Upper lobe of right lung (tissue), 1 donor: ENCODE measurements around the gene CDH23. TPM values are rescaled to one million over a fixed set of nuclear protein-coding genes. Genes with fewer than 3 reads are reported as not detected.

Source experiments
- ATAC-seq: fragments of 200-7000 bp; cut with Tn5 transposase; one replicate; pipeline ENCODE4 v1.9.1; 2020; ENCODE audit warnings: mild to moderate bottlenecking, moderate library complexity
- DNase-seq: peaks from one replicate; pipeline ENCODE4 v3.0.0-alpha.2; 2020
- H3K27ac ChIP-seq: fragments of 200-600 bp; one replicate; pipeline ENCODE4 v1.8.0; 2022
- H3K27me3 ChIP-seq: fragments of 200-600 bp; one replicate; pipeline ENCODE4 v1.8.0; 2022; ENCODE audit warnings: mild to moderate bottlenecking
- H3K36me3 ChIP-seq: fragments of 200-600 bp; one replicate; pipeline ENCODE4 v1.8.0; 2022
- H3K4me1 ChIP-seq: fragments of 200-600 bp; one replicate; pipeline ENCODE4 v1.8.0; 2022
- H3K4me3 ChIP-seq: fragments of 200-600 bp; one replicate; pipeline ENCODE4 v1.8.0; 2022; ENCODE audit warnings: mild to moderate bottlenecking
- H3K9me3 ChIP-seq: fragments of 200-600 bp; one replicate; pipeline ENCODE4 v1.8.0; 2022
- intact Hi-C: fragments of 100-400 bp; cut with DNase I; formaldehyde crosslinking; loops from one replicate; pipeline ENCODE4 v1.11.0; 2022
- total RNA-seq: library from RNA; stranded (reverse); fragmentation: NEBNext Ultra II Directional; extraction: Animal tissue kit (Norgen Biotek cat#: 25700); gene quantifications from one replicate; pipeline ENCODE4 v1.2.1, GENCODE V29; 2021
- TF ChIP-seq, protein P1 (sequence below): fragments of 200-600 bp; IDR thresholded peaks from one replicate; pipeline ENCODE4 v1.8.0; 2022; ENCODE audit warnings: antibody characterized with exemption
- donor health status: DM: no; HTN: yes; CAD: no; lungs with severe emphysema.

Gene CDH23
- total RNA-seq, 1 donor from 2014 or later = 10.9 TPM

DNA sequence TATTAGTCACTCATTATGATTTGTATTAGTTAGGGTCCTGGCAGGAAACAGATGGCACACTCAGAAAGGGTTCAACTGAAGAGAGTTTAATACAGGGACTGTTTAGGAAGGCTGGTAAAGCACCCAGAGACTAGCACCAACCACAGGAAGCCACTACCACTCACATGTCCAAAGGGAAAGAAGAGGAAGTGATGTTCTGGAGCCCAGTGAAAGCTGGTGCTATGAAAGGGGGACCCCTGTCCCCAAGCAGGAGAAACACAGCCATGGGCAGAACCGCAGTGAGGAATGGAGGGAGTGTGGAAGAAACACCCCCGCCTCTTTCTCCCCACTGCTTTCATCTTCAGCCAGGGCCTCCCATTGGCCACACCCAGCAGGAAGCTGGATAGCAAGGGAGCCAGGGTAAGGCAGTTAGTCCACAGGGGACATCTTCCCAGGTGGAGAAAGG is 379.8 kb downstream of the CDH23 start:
- ATAC-seq (no peak), DNase-seq (no peak)
- intact Hi-C loops = no loop called here
- peaks cover 43% of the 10 kb centered on the region for H3K4me1 ChIP-seq
- H3K27me3 ChIP-seq = no peaks in the 10 kb centered on the region
- H3K27ac ChIP-seq = no peak overlapping the region
- H3K36me3 ChIP-seq = no peaks in the 10 kb centered on the region
- TF ChIP-seq, protein P1, sequence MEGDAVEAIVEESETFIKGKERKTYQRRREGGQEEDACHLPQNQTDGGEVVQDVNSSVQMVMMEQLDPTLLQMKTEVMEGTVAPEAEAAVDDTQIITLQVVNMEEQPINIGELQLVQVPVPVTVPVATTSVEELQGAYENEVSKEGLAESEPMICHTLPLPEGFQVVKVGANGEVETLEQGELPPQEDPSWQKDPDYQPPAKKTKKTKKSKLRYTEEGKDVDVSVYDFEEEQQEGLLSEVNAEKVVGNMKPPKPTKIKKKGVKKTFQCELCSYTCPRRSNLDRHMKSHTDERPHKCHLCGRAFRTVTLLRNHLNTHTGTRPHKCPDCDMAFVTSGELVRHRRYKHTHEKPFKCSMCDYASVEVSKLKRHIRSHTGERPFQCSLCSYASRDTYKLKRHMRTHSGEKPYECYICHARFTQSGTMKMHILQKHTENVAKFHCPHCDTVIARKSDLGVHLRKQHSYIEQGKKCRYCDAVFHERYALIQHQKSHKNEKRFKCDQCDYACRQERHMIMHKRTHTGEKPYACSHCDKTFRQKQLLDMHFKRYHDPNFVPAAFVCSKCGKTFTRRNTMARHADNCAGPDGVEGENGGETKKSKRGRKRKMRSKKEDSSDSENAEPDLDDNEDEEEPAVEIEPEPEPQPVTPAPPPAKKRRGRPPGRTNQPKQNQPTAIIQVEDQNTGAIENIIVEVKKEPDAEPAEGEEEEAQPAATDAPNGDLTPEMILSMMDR = no peak
- H3K4me3 ChIP-seq = no peak overlapping the region
- H3K9me3 ChIP-seq = no peaks in the 10 kb centered on the region

DNA sequence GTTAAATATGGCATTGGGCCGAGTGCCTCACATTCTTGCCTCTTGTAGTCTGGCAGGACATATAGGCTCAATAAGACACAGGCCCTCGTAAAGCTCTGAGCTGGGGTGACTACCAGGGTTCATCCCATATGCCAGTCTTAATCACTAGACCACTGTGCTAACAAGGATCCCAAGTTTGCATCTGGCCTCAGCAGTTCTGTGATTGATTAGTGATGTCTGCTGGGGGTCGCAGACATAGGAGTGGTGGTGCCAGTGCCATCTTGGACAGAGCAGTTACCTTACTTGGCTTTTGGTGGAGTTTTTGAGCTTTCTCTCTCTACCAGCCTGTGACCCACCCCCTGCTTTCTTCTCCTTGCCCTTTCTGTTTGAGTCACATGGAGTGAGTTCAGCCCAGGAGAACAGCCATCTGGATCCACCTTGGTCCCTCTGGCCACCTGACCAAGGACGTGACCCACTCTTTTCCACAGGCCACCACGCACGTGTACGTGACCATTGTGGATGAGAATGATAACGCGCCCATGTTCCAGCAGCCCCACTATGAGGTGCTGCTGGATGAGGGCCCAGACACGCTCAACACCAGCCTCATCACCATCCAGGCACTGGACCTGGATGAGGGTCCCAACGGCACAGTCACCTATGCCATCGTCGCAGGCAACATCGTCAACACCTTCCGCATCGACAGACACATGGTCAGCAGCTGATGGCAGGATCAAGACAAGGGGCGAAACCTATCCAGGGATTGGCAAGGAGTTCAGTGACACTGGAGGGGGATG is 380.7 kb downstream of the CDH23 start:
- Histone ChIP-seq H3K9me3 (no peaks in the 10 kb centered on the region), H3K36me3 (no peaks in the 10 kb centered on the region), H3K27ac (no peak overlapping the region), H3K4me1 (peaks cover 35% of the 10 kb centered on the region), H3K27me3 (no peaks in the 10 kb centered on the region), H3K4me3 (no peak overlapping the region)
- TF ChIP-seq, protein P1 = no peak
- DNase-seq = no peak
- intact Hi-C loops = no loop called here
- ATAC-seq = no peak

DNA sequence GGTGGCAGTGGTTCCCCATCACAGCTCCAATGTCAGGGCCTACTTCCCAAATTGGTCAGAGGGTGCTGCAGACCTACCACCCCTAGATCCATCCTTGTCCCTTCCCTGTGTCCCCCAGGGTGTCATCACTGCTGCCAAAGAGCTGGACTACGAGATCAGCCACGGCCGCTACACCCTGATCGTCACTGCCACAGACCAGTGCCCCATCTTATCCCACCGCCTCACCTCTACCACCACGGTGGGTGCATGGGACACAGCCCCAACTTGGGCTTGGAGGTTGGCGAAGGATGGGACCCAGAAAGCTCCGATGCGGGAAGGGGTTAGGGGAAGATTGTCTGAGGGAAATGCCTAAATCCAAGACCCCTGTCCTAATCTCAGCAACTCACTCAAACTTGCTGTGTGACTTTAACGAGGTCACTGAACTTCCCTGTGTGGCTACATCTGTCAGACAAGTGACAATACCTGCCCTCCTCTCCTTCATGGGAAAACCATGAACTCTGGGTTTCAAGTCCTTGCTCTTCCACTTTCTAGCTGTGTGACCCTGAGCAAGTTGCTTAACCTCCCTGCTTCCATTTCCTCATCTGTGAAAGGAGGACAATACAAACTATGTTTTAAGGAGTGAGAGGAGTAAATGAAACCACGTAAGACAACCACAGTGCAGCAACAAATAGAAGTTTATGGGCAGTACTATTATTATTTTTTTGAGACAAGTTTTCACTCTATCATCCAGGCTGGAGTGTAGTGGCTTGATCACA is 381.5 kb downstream of the CDH23 start:
- intact Hi-C loops = no loop called here
- H3K27me3 ChIP-seq = no peaks in the 10 kb centered on the region
- no peak overlapping the region for H3K4me3 ChIP-seq
- H3K9me3 ChIP-seq = no peaks in the 10 kb centered on the region
- no peak overlapping the region for H3K27ac ChIP-seq
- ATAC-seq (no peak), DNase-seq (no peak)
- H3K4me1 ChIP-seq = peaks cover 41% of the 10 kb centered on the region
- TF ChIP-seq, protein P1 = no peak
- no peaks in the 10 kb centered on the region for H3K36me3 ChIP-seq

DNA sequence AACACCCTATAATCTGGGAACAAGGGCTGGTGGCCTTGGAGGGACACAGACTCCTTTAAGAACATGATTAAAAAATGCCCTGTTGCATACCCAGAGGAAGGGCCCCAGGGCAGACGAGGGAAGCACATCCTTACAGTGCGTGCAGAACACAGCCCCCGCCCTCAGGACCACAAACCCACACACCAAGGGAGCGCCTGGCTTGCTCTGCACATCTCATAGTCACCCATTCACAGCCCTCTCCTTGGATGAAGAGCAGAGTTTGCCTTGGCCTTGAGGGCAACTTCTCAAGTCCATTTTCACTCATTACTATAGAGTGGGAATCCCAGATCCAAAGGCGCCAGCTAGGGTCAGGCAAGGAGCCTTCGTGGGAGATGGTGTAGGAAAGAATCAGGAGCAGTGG is 382.9 kb downstream of the CDH23 start:
- Histone ChIP-seq H3K4me1 (peaks cover 34% of the 10 kb centered on the region), H3K4me3 (no peak overlapping the region), H3K27ac (no peak overlapping the region), H3K36me3 (no peaks in the 10 kb centered on the region), H3K27me3 (no peaks in the 10 kb centered on the region), H3K9me3 (no peaks in the 10 kb centered on the region)
- no peak for DNase-seq
- no peak for ATAC-seq
- TF ChIP-seq, protein P1 = no peak
- intact Hi-C loops = no loop called here

DNA sequence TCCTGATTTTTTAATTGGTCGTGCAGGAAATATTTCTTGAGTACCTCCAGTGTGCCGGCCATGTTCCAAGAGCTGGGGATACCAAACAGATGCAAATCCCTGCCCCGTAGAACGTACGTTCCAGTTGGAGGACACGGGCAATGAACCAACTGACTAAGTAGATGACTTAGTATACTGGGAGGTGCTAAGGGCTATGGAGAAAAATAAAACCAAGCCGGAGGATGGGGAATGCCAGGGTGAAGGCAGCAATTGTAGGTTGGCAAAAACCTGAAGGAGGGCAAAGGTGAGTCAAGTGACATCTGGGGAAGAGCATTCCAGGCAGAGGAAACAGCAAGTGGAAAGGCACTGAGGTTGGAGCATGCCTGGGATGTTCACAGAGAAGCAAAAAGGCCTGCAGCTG is 383.4 kb downstream of the CDH23 start:
- DNase-seq = no peak
- H3K27me3 ChIP-seq = no peaks in the 10 kb centered on the region
- TF ChIP-seq, protein P1 = no peak
- H3K4me3 ChIP-seq = no peak overlapping the region
- no peak for ATAC-seq
- no peaks in the 10 kb centered on the region for H3K36me3 ChIP-seq
- no peak overlapping the region for H3K27ac ChIP-seq
- intact Hi-C loops = no loop called here
- peaks cover 29% of the 10 kb centered on the region for H3K4me1 ChIP-seq
- no peaks in the 10 kb centered on the region for H3K9me3 ChIP-seq
